Esophagus muscularis mucosa (tissue), 4 donors: ENCODE data around the gene GPX7.

Source experiments
- CTCF ChIP-seq, 3 experiments: fragments of 200-600 bp in 2 of 3; fragments of 450-650 bp in 1 of 3; sonication (generic) in 2 of 3; IDR thresholded peaks; one replicate each; pipeline ENCODE4 v1.5.1; 2017 to 2019; ENCODE audit warnings: antibody characterized with exemption in 3 of 3, mild to moderate bottlenecking in 2 of 3, moderate library complexity in 1 of 3
- EP300 ChIP-seq: sonication (generic); formaldehyde crosslinking; IDR thresholded peaks from one replicate; pipeline ENCODE4 v1.6.1; 2017; ENCODE audit warnings: antibody characterized with exemption
- POLR2A ChIP-seq: fragments of 450-650 bp; IDR thresholded peaks from one replicate; pipeline ENCODE4 v1.6.1; 2017; ENCODE audit warnings: antibody characterized with exemption, moderate library complexity, mild to moderate bottlenecking, low read depth
- POLR2AphosphoS5 ChIP-seq, 2 donors: sonication (generic); formaldehyde crosslinking; IDR thresholded peaks; one replicate each; pipeline ENCODE4 v1.6.1; 2017; ENCODE audit warnings: antibody characterized with exemption in 2 of 2

GRCh38 chr1:52592637-52593323 lies 9.4 kb upstream of the GPX7 start:
- TF ChIP-seq CTCF (IDR thresholded peaks at IDR 0.05) (no peak), POLR2AphosphoS5 (IDR thresholded peaks at IDR 0.05) (no peak), POLR2A (no peak), EP300 (no peak)
